Measurements from ENCODE around the gene LENG1.

DNA sequence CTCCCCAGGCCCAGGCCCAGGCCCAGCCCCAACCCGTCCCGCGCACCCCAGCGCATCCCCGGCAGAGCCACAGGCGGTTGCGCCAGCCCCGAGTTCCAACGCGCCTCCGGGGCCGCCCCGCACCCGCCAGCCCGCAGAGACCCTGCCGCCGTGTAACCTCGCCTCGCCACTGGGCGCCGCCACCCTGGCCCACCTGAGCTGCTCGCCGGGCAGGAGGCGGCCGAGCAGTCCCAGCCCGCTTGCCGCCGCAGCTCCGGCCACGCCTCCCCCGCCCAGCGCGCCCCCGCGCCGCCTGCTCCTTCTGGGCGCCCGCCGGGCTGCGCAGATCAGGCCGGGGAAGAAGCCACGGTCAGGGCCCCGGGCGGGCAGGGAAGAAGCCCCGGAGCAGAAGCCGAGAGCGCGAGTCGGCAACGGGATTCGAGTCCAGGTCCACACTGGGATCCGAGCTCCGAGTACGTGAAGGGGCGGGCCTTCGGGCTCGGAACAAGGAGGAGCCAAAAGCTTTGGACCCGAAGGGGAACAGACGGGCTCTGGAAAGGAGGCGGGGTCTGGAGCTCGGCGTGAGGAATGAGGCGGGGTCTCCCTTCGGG is 29.7 kb upstream of the LENG1 start, which contains the start of gene MBOAT7:
- TF ChIP-seq, protein P1, sequence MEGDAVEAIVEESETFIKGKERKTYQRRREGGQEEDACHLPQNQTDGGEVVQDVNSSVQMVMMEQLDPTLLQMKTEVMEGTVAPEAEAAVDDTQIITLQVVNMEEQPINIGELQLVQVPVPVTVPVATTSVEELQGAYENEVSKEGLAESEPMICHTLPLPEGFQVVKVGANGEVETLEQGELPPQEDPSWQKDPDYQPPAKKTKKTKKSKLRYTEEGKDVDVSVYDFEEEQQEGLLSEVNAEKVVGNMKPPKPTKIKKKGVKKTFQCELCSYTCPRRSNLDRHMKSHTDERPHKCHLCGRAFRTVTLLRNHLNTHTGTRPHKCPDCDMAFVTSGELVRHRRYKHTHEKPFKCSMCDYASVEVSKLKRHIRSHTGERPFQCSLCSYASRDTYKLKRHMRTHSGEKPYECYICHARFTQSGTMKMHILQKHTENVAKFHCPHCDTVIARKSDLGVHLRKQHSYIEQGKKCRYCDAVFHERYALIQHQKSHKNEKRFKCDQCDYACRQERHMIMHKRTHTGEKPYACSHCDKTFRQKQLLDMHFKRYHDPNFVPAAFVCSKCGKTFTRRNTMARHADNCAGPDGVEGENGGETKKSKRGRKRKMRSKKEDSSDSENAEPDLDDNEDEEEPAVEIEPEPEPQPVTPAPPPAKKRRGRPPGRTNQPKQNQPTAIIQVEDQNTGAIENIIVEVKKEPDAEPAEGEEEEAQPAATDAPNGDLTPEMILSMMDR (IDR thresholded peaks at IDR 0.05), result peak; percentile 12 to 61 (median 60)
- peak; percentile 73 for TF ChIP-seq POLR2A (IDR thresholded peaks at IDR 0.05)
- no peak for TF ChIP-seq EP300 (IDR thresholded peaks at IDR 0.05)
